Lower leg skin (tissue), 4 donors: ENCODE data around the gene EVX1. TPM values are rescaled to one million over a fixed set of nuclear protein-coding genes. Genes with fewer than 3 reads are reported as not detected.

ENCODE experiments used
- DNase-seq, 2 donors: peaks; one replicate each; pipeline ENCODE4 v3.0.0-alpha.2; 2019; ENCODE audit warnings: low spot score in 2 of 2
- H3K4me3 ChIP-seq: fragments of 200-600 bp; sonication (generic); 2 replicates; pipeline ENCODE4 v1.5.1; 2017; ENCODE audit warnings: mild to moderate bottlenecking, low read depth; ENCODE audit not compliant: poor library complexity, severe bottlenecking
- POLR2A ChIP-seq, 2 donors: fragments of 450-650 bp; IDR thresholded peaks; one replicate each; pipeline ENCODE4 v1.6.1; 2016 to 2017; ENCODE audit warnings: antibody characterized with exemption in 2 of 2, mild to moderate bottlenecking in 1 of 2, moderate library complexity in 1 of 2
- WGBS, 2 donors: methylation state at CpG; one replicate each; pipeline ENCODE4 v1.1.5; 2018; 5-methylcytosine and 5-hydroxymethylcytosine counted together
- intact Hi-C: fragments of 100-400 bp; cut with DNase I; formaldehyde crosslinking; loops from one replicate; pipeline ENCODE4 v1.15.0; 2023; ENCODE audit warnings: low total_unique reads
- total RNA-seq, 4 donors: library from RNA; depleted of rRNA; stranded (reverse); fragments of >200 nt; gene quantifications; one replicate each; pipeline ENCODE4 v1.1.0, GENCODE V29; 2016
- TF ChIP-seq, protein P1 (sequence below), 3 donors: fragments of 450-650 bp; IDR thresholded peaks; one replicate each; pipeline ENCODE4 v1.5.1; 2016; ENCODE audit warnings: antibody characterized with exemption in 3 of 3, mild to moderate bottlenecking in 3 of 3, moderate library complexity in 2 of 3

The EVX1 gene
- total RNA-seq, 4 donors from 2014 or later, result not detected

DNA sequence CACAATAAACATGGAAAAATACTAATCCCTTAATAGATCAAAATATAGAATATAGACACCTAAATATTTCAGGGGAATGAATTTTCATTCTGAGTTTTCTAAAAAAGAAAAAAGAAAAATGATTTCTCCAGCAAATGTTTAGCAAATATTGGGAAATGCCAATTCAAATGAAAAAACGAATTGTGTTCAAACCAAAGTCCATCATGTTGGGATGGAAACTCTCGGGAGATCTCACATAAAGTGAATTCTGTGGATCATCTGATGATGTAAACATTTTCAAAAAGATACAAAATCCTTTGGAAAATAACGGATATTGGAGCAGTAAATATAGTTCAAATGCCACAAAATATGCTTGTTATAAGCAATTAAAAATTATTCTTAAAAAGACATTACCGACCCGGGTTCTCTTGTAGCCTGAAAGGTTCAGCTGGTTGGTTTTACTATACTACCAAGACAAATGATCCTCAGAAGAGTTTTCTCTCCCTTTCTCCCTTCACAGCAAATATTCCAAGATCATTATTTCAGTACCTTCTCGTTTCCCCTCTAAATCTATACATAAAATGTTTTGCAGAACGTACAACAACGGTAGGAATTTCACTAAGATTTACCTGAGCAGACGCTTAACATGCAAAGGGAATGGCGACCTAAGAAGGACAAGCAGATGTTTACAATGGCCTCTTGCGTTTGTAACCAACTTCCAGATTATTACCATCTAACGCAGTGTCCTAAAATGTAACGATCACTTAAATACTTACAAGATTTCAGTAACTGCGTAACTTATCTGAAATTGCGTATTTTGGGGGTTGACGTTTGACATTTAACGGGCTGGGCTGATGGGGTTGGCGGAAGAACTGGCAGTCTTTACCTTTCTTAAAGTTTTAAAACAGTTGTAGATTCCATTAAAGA is 45.2 kb upstream of the EVX1 start:
- no peak for DNase-seq
- TF ChIP-seq, protein P1, sequence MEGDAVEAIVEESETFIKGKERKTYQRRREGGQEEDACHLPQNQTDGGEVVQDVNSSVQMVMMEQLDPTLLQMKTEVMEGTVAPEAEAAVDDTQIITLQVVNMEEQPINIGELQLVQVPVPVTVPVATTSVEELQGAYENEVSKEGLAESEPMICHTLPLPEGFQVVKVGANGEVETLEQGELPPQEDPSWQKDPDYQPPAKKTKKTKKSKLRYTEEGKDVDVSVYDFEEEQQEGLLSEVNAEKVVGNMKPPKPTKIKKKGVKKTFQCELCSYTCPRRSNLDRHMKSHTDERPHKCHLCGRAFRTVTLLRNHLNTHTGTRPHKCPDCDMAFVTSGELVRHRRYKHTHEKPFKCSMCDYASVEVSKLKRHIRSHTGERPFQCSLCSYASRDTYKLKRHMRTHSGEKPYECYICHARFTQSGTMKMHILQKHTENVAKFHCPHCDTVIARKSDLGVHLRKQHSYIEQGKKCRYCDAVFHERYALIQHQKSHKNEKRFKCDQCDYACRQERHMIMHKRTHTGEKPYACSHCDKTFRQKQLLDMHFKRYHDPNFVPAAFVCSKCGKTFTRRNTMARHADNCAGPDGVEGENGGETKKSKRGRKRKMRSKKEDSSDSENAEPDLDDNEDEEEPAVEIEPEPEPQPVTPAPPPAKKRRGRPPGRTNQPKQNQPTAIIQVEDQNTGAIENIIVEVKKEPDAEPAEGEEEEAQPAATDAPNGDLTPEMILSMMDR (IDR thresholded peaks at IDR 0.05), result no peak
- TF ChIP-seq POLR2A (IDR thresholded peaks at IDR 0.05), result no peak
- intact Hi-C loops, result loop anchor here (10.0 kb wide), 1 partner anchor 827 kb away; no protein-coding TSS in a partner anchor
- H3K4me3 ChIP-seq, result no peak overlapping the region
- WGBS, 2 donors, result 38 to 39% methylated on average over 18 of the region's 18 CpGs

DNA sequence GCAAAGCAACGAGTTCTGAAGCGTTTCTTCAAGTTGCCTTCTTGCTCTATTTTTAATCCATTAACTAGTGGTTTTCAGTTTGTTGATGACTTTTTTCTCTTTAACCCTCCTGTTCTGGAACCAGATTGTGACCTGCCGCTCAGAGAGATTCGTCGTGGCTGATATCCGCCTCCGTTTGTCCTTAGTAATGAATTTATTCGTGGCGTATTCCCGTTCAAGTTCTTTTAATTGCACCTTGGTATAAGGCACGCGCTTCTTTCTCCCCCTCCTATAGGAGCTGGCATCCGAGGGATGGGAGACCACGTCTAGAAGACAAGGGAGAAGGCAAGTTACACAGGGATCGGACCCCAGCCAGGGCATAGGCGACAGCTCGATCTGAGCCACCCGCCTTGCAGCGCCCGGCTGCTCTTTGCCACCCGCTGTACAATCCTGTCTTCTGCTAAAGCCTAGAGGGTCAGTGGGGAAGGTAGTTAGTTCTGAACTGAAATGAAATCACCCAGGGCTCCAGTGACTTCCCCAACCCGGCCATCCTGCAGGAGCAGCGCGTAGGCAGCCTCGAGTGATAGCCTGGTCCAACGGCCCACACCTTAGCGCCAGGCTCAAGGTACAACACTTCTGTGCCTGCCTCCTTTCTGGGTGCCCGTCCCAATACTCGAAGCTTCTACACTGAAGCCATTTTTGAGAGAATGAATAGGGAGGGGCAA is 44.3 kb upstream of the EVX1 start:
- TF ChIP-seq, protein P1 (IDR thresholded peaks at IDR 0.05), result no peak
- no peak for TF ChIP-seq POLR2A (IDR thresholded peaks at IDR 0.05)
- H3K4me3 ChIP-seq, result no peak overlapping the region
- intact Hi-C loops, result loop anchor here (10.0 kb wide), 1 partner anchor 827 kb away; no protein-coding TSS in a partner anchor
- peak in 1 of 2 donors; percentile 80 for DNase-seq
- WGBS, 2 donors, result 29 to 30% methylated on average over 29 of the region's 29 CpGs

DNA sequence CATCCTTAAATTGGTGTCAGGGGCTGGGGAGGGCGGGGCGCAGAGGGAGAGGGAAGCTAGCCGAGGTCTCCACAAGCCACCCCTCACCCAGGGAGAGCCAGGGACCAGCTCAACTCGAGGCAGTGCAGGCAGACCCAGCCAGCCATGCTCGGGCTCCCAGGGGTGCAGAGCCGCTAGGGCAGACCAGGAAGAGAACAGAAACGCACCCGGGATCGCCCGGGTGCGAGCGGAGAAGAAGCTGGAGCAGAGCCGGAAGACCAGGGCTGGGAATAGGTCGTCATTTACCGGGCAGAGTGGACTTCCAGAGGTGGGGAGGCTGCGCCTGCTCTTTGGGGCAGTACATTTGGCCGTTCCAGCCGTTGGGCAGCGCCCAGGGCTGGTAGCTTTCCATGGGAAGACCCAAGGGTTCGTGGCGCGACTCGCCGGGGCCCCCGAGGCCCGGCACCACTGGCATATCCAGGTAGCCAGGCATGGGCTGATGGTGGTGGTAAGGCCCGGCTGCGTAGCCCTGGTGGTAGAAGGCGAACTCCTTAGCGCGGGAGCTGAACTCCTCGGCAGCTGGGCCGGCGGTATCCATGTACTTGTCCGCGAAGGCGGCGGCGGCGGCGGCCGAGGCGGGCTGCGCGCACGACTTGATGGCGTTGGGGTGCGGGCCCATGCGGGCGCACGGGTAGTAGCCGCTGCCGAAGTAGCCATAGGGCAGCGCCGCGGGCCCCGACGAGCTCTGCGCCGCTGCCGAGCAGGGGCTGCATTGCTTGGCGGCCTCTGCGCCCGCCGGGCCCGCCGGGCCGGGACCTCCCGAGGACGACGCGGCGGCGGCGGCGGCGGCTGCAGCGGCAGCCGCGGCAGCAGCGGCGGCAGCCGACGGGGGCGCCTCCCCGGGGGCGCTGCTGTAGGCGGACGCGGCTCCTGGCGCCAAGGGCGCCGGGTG is 43.5 kb upstream of the EVX1 start:
- peak in 1 of 2 donors; percentile 87 for DNase-seq
- peak overlapping the region; percentile 15 for H3K4me3 ChIP-seq
- WGBS, 2 donors, result 3% methylated on average over 22 to 52 of the region's 93 CpGs
- intact Hi-C loops, result loop anchor here (10.0 kb wide), 1 partner anchor 826 kb away; no protein-coding TSS in a partner anchor
- TF ChIP-seq POLR2A (IDR thresholded peaks at IDR 0.05), result no peak
- TF ChIP-seq, protein P1 (IDR thresholded peaks at IDR 0.05), result no peak

DNA sequence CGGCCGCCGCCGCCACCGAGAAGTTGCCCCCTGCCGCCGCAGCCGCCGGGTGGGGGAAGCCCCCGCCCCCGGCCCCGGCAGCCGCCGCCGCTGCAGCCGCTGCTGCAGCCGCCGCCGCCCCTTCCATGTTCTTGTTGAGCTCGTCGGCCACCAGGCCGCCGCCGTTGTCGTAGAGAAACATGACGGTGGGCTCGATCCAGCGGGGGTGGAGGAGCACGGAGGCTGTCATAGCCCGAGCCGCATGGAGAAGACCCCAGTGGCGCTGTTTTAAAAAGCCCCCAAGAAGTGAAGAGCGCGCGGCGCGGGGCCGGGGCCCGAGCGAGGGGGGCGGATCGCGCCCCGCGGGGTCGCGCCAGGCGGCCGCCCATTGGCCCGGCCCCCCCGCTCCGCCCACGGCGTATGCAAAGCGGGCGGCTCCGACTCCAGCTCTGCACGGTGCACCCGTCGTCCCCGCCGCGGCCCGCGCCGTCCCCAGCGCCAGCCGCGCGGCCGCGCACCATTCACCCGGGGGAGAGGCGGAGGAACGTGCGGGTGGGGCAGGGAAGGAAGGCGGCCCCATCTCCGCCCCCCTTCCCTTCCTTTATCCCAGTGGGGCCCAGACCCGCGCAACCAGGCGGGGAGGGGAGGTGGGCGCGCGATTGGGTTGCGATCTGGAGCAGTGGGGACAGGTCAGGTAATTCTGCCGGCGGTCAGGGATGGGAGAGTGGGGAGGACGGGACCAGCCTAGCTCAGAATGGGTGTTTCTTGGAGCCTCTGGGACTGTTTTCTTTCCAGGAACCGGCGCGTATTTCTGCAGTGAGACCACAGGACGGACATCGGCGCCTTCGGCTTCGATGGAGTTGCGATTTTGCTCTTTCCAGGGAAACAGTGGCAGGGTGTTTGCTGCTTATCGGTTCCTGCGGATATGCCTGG is 42.5 kb upstream of the EVX1 start, which contains the start of gene HOXA13:
Gene HOXA13, minus strand, starts transcription at position 243 of the 912 bp plus-strand sequence. Its CDS starts 14 bp downstream, at position 229.
- H3K4me3 ChIP-seq, result peak within 1 kb of the TSS; percentile 43
- DNase-seq, result peak in 1 of 2 donors; percentile 88
- TF ChIP-seq, protein P1 (IDR thresholded peaks at IDR 0.05), result no peak
- TF ChIP-seq POLR2A (IDR thresholded peaks at IDR 0.05), result no peak
- intact Hi-C loops, result loop anchor here (10.0 kb wide), 1 partner anchor 825 kb away; no protein-coding TSS in a partner anchor
- WGBS, 2 donors, result 1% methylated on average over 70 to 91 of the region's 99 CpGs
